GM23338 (cell line): ENCODE results near the gene TNNT2. TPM values are rescaled to one million over a fixed set of nuclear protein-coding genes. Genes with fewer than 3 reads are reported as not detected.

Experiments
- ATAC-seq: fragments of 200-7000 bp; cut with Tn5 transposase; 3 replicates; pipeline ENCODE4 v1.9.1; 2020
- DNase-seq: peaks from one replicate; pipeline ENCODE4 v3.0.0-alpha.2; 2015; ENCODE audit warnings: low spot score
- H2AFZ ChIP-seq: fragments of 200-600 bp; sonication (generic); 2 replicates; pipeline ENCODE4 v1.8.0; 2016; ENCODE audit warnings: antibody characterized with exemption, mild to moderate bottlenecking, moderate library complexity
- H3F3A ChIP-seq: fragments of 200-600 bp; sonication (generic); replicated peaks from 2 replicates; pipeline ENCODE4 v1.8.0; 2017; ENCODE audit warnings: antibody characterized with exemption, mixed run types, low read depth
- H3K27ac ChIP-seq: fragments of 200-600 bp; sonication (generic); 2 replicates; pipeline ENCODE4 v1.6.1; 2016; ENCODE audit warnings: low read depth
- H3K27me3 ChIP-seq: fragments of 200-600 bp; sonication (generic); 2 replicates; pipeline ENCODE4 v1.8.0; 2016; ENCODE audit warnings: mild to moderate bottlenecking, mixed run types, moderate library complexity; ENCODE audit not compliant: insufficient read depth
- H3K36me3 ChIP-seq: fragments of 200-600 bp; sonication (generic); 2 replicates; pipeline ENCODE4 v1.8.0; 2016; ENCODE audit warnings: mild to moderate bottlenecking; ENCODE audit not compliant: insufficient read depth
- H3K4me1 ChIP-seq: fragments of 200-600 bp; sonication (generic); 2 replicates; pipeline ENCODE4 v1.8.0; 2016; ENCODE audit warnings: mild to moderate bottlenecking, moderate library complexity; ENCODE audit not compliant: insufficient read depth
- H3K4me2 ChIP-seq: fragments of 200-600 bp; sonication (generic); 2 replicates; pipeline ENCODE4 v1.7.1; 2017; ENCODE audit warnings: mixed run types
- H3K4me3 ChIP-seq: fragments of 200-600 bp; sonication (generic); 2 replicates; pipeline ENCODE4 v1.6.1; 2016; ENCODE audit warnings: mixed run types
- H3K79me2 ChIP-seq: fragments of 200-600 bp; sonication (generic); replicated peaks from 2 replicates; pipeline ENCODE4 v1.8.0; 2017; ENCODE audit warnings: mild to moderate bottlenecking; ENCODE audit not compliant: insufficient read depth
- H3K9me2 ChIP-seq: fragments of 200-600 bp; sonication (generic); 2 replicates; pipeline ENCODE4 v1.8.0; 2017; ENCODE audit not compliant: insufficient read depth
- H4K20me1 ChIP-seq: fragments of 200-600 bp; sonication (generic); replicated peaks from 2 replicates; pipeline ENCODE4 v1.8.0; 2017; ENCODE audit warnings: mild to moderate bottlenecking; ENCODE audit not compliant: insufficient read depth
- H3K27ac Mint-ChIP-seq: 2 replicates; pipeline ENCODE4 v1.8.0; 2020; ENCODE audit warnings: inconsistent platforms, mild to moderate bottlenecking, moderate library complexity, mixed read lengths
- H3K27me3 Mint-ChIP-seq: 3 replicates; pipeline ENCODE4 v1.8.0; 2022; ENCODE audit warnings: low read depth, mild to moderate bottlenecking, moderate library complexity, mixed read lengths, inconsistent platforms; ENCODE audit not compliant: insufficient read depth, poor library complexity
- H3K36me3 Mint-ChIP-seq: 3 replicates; pipeline ENCODE4 v1.8.0; 2021; ENCODE audit warnings: low read depth, mild to moderate bottlenecking, inconsistent platforms, moderate library complexity, mixed read lengths
- H3K4me1 Mint-ChIP-seq: 3 replicates; pipeline ENCODE4 v1.8.0; 2020; ENCODE audit warnings: mild to moderate bottlenecking, inconsistent platforms, mixed read lengths
- H3K4me3 Mint-ChIP-seq: 3 replicates; pipeline ENCODE4 v1.8.0; 2021; ENCODE audit warnings: moderate library complexity, mild to moderate bottlenecking, inconsistent platforms, mixed read lengths
- H3K9me3 Mint-ChIP-seq: 3 replicates; pipeline ENCODE4 v1.8.0; 2020; ENCODE audit warnings: moderate library complexity, mild to moderate bottlenecking, inconsistent platforms, mixed read lengths
- CREB1 ChIP-seq: fragments of 250-450 bp; sonication (Bioruptor Pico); IDR thresholded peaks from 2 replicates; pipeline ENCODE4 v1.5.0; 2020; ENCODE audit warnings: low read depth, mild to moderate bottlenecking, moderate library complexity
- CTCF ChIP-seq, 2 experiments: fragments of 200-600 bp in 1 of 2; sonication (generic) in 1 of 2; conservative IDR thresholded peaks; 2 replicates each; pipeline versions ENCODE4 v1.5.1 to v1.6.1; 2016 to 2017; ENCODE audit warnings: antibody characterized with exemption in 2 of 2, low read depth in 2 of 2, mild to moderate bottlenecking in 2 of 2, moderate library complexity in 1 of 2
- ETS1 ChIP-seq: IDR thresholded peaks from 2 replicates; pipeline ENCODE4 v1.6.1; 2016; ENCODE audit warnings: antibody characterized with exemption
- EZH2 ChIP-seq: fragments of 200-600 bp; sonication (generic); IDR thresholded peaks from one replicate; pipeline ENCODE4 v1.8.0; 2017; ENCODE audit warnings: antibody characterized with exemption, mild to moderate bottlenecking, low read depth; ENCODE audit not compliant: unreplicated experiment
- EZH2phosphoT487 ChIP-seq: fragments of 200-600 bp; sonication (generic); IDR thresholded peaks from one replicate; pipeline ENCODE4 v1.8.1; 2018; ENCODE audit warnings: antibody characterized with exemption; ENCODE audit not compliant: unreplicated experiment
- JUNB ChIP-seq: IDR thresholded peaks from one replicate; pipeline ENCODE4 v1.6.1; 2016; ENCODE audit warnings: antibody characterized with exemption; ENCODE audit not compliant: unreplicated experiment
- NANOG ChIP-seq: IDR thresholded peaks from 2 replicates; pipeline ENCODE4 v1.6.1; 2016; ENCODE audit warnings: antibody characterized with exemption, borderline replicate concordance
- POLR2AphosphoS5 ChIP-seq: IDR thresholded peaks from 2 replicates; pipeline ENCODE4 v1.6.1; 2016; ENCODE audit warnings: antibody characterized with exemption, low read depth
- REST ChIP-seq: IDR thresholded peaks from one replicate; pipeline ENCODE4 v1.6.1; 2018; ENCODE audit warnings: antibody characterized with exemption; ENCODE audit not compliant: unreplicated experiment
- STAT1 ChIP-seq: IDR thresholded peaks from one replicate; pipeline ENCODE4 v1.6.1; 2016; ENCODE audit warnings: antibody characterized with exemption; ENCODE audit not compliant: unreplicated experiment
- ZNF114 ChIP-seq: fragments of 250-450 bp; sonication (Bioruptor Pico); IDR thresholded peaks from 2 replicates; pipeline ENCODE4 v1.5.0; 2020; ENCODE audit warnings: mild to moderate bottlenecking, moderate library complexity
- ZNF331 ChIP-seq: fragments of 250-450 bp; sonication (Bioruptor Pico); IDR thresholded peaks from 2 replicates; pipeline ENCODE4 v1.5.0; 2020; ENCODE audit warnings: low read depth, mild to moderate bottlenecking, moderate library complexity
- polyA plus RNA-seq: library from polyadenylated mRNA; unstranded; fragments of >200 nt; fragmentation: Nextera tagmentation; extraction: Ambion mirVana; gene quantifications from 2 replicates; pipeline ENCODE4 v1.2.1, GENCODE V29; 2016
- total RNA-seq: library from RNA; depleted of rRNA; stranded (reverse); fragments of >200 nt; shearing (Covaris generic); gene quantifications from 2 replicates; pipeline ENCODE4 v1.2.3, GENCODE V29; 2014
- TF ChIP-seq, protein P1 (sequence below): fragments of 250-450 bp; sonication (Bioruptor Pico); IDR thresholded peaks from 2 replicates; pipeline ENCODE4 v1.5.0; 2020; ENCODE audit warnings: mild to moderate bottlenecking, moderate library complexity

The TNNT2 gene
- total and polyA plus RNA-seq, 2 experiments from 2014 or later, result 7.5 to 19.1 TPM

GRCh38 chr1:201335174-201335870 lies 42.2 kb downstream of the TNNT2 start:
- Histone ChIP-seq H3K4me3 (no peak overlapping the region), H3K36me3 (no peaks in the 10 kb centered on the region), H3K4me2 (no peak overlapping the region), H3K27ac (no peak overlapping the region), H3K9me2 (no peaks in the 10 kb centered on the region), H2AFZ (no peak overlapping the region; the same call in 1 of the 2 replicates), H3F3A (no peaks in the 10 kb centered on the region), H4K20me1 (no peaks in the 10 kb centered on the region), H3K79me2 (no peaks in the 10 kb centered on the region), H3K27me3 (no peaks in the 10 kb centered on the region), H3K4me1 (no peaks in the 10 kb centered on the region)
- ATAC-seq (no peak), DNase-seq (no peak)
- H3K9me3 Mint-ChIP-seq, result no peaks in the 10 kb centered on the region
- no peak overlapping the region for H3K4me3 Mint-ChIP-seq
- H3K27me3 Mint-ChIP-seq, result peaks cover 3% of the 10 kb centered on the region
- no peaks in the 10 kb centered on the region for H3K36me3 Mint-ChIP-seq
- H3K4me1 Mint-ChIP-seq, result no peaks in the 10 kb centered on the region
- no peak for TF ChIP-seq NANOG
- TF ChIP-seq, protein P1, sequence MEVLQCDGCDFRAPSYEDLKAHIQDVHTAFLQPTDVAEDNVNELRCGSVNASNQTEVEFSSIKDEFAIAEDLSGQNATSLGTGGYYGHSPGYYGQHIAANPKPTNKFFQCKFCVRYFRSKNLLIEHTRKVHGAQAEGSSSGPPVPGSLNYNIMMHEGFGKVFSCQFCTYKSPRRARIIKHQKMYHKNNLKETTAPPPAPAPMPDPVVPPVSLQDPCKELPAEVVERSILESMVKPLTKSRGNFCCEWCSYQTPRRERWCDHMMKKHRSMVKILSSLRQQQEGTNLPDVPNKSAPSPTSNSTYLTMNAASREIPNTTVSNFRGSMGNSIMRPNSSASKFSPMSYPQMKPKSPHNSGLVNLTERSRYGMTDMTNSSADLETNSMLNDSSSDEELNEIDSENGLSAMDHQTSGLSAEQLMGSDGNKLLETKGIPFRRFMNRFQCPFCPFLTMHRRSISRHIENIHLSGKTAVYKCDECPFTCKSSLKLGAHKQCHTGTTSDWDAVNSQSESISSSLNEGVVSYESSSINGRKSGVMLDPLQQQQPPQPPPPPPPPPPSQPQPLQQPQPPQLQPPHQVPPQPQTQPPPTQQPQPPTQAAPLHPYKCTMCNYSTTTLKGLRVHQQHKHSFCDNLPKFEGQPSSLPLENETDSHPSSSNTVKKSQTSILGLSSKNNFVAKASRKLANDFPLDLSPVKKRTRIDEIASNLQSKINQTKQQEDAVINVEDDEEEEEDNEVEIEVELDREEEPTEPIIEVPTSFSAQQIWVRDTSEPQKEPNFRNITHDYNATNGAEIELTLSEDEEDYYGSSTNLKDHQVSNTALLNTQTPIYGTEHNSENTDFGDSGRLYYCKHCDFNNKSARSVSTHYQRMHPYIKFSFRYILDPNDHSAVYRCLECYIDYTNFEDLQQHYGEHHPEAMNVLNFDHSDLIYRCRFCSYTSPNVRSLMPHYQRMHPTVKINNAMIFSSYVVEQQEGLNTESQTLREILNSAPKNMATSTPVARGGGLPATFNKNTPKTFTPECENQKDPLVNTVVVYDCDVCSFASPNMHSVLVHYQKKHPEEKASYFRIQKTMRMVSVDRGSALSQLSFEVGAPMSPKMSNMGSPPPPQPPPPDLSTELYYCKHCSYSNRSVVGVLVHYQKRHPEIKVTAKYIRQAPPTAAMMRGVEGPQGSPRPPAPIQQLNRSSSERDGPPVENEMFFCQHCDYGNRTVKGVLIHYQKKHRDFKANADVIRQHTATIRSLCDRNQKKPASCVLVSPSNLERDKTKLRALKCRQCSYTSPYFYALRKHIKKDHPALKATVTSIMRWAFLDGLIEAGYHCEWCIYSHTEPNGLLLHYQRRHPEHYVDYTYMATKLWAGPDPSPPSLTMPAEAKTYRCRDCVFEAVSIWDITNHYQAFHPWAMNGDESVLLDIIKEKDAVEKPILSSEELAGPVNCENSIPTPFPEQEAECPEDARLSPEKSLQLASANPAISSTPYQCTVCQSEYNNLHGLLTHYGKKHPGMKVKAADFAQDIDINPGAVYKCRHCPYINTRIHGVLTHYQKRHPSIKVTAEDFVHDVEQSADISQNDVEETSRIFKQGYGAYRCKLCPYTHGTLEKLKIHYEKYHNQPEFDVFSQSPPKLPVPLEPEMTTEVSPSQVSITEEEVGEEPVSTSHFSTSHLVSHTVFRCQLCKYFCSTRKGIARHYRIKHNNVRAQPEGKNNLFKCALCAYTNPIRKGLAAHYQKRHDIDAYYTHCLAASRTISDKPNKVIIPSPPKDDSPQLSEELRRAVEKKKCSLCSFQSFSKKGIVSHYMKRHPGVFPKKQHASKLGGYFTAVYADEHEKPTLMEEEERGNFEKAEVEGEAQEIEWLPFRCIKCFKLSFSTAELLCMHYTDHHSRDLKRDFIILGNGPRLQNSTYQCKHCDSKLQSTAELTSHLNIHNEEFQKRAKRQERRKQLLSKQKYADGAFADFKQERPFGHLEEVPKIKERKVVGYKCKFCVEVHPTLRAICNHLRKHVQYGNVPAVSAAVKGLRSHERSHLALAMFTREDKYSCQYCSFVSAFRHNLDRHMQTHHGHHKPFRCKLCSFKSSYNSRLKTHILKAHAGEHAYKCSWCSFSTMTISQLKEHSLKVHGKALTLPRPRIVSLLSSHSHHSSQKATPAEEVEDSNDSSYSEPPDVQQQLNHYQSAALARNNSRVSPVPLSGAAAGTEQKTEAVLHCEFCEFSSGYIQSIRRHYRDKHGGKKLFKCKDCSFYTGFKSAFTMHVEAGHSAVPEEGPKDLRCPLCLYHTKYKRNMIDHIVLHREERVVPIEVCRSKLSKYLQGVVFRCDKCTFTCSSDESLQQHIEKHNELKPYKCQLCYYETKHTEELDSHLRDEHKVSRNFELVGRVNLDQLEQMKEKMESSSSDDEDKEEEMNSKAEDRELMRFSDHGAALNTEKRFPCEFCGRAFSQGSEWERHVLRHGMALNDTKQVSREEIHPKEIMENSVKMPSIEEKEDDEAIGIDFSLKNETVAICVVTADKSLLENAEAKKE, result no peak
- TF ChIP-seq POLR2AphosphoS5, result no peak
- TF ChIP-seq STAT1, result no peak
- no peak for TF ChIP-seq ZNF114 (CRISPR knock-in tag)
- no peak for TF ChIP-seq EZH2
- no peak for TF ChIP-seq EZH2phosphoT487
- no peak for TF ChIP-seq ZNF331 (CRISPR knock-in tag)
- no peak for TF ChIP-seq CREB1 (CRISPR knock-in tag)
- no peak for TF ChIP-seq JUNB
- TF ChIP-seq ETS1, result no peak
- TF ChIP-seq REST, result no peak
- TF ChIP-seq CTCF (conservative IDR thresholded peaks at IDR 0.05; ENCODE audit: low read depth in 2 of 2), result no peak
- no peak overlapping the region for H3K27ac Mint-ChIP-seq
